ENCODE results near the gene THPO.
"Not testable (repeated sequence)": the region's sequence is repeated elsewhere in the genome, so short reads cannot be mapped to it uniquely, and the experiment has no call there.

Gene THPO

GRCh38 chr3:184345317-184346144 is 32.5 kb downstream of the THPO start:
- peak; percentile 92 to 93 for DNase-seq
- TF ChIP-seq GATA1 (IDR thresholded peaks at IDR 0.05; ENCODE audit: low read depth, low read length) (no peak), POLR2A (IDR thresholded peaks at IDR 0.05; ENCODE audit: low read length) (peak; percentile 77)

- no peak for DNase-seq
- TF ChIP-seq GATA1 (IDR thresholded peaks at IDR 0.05; ENCODE audit: low read depth, low read length) = no peak
- no peak for TF ChIP-seq POLR2A (IDR thresholded peaks at IDR 0.05; ENCODE audit: low read length)
Measured at GRCh38 chr3:184344579-184345316, 33.3 kb downstream of the THPO start.

- no peak for TF ChIP-seq GATA1 (IDR thresholded peaks at IDR 0.05; ENCODE audit: low read depth, low read length)
- peak; percentile 14 for TF ChIP-seq POLR2A (IDR thresholded peaks at IDR 0.05; ENCODE audit: low read length)
- no peak for DNase-seq
Measured at GRCh38 chr3:184343200-184343876, 34.7 kb downstream of the THPO start.

GRCh38 chr3:184341925-184342324 is 36.1 kb downstream of the THPO start:
- TF ChIP-seq GATA1 (IDR thresholded peaks at IDR 0.05; ENCODE audit: low read depth, low read length) (no peak), POLR2A (IDR thresholded peaks at IDR 0.05; ENCODE audit: low read length) (no peak)
- DNase-seq = no peak

- DNase-seq = not testable (repeated sequence)
Measured at GRCh38 chr3:184339451-184340135, 38.4 kb downstream of the THPO start.

- no peak for DNase-seq
- TF ChIP-seq GATA1 (IDR thresholded peaks at IDR 0.05; ENCODE audit: low read depth, low read length) = no peak
- no peak for TF ChIP-seq POLR2A (IDR thresholded peaks at IDR 0.05; ENCODE audit: low read length)
Measured at GRCh38 chr3:184339001-184339400, 39.0 kb downstream of the THPO start.

GRCh38 chr3:184338511-184338945 is 39.5 kb downstream of the THPO start:
- TF ChIP-seq GATA1 (IDR thresholded peaks at IDR 0.05; ENCODE audit: low read depth, low read length) (no peak), POLR2A (IDR thresholded peaks at IDR 0.05; ENCODE audit: low read length) (no peak)
- peak; percentile 28 to 66 for DNase-seq

GRCh38 chr3:184337981-184338380 is 40.0 kb downstream of the THPO start:
- no peak for TF ChIP-seq GATA1 (IDR thresholded peaks at IDR 0.05; ENCODE audit: low read depth, low read length)
- TF ChIP-seq POLR2A (IDR thresholded peaks at IDR 0.05; ENCODE audit: low read length) = no peak
- no peak for DNase-seq

- no peak for TF ChIP-seq GATA1 (IDR thresholded peaks at IDR 0.05; ENCODE audit: low read depth, low read length)
- no peak for TF ChIP-seq POLR2A (IDR thresholded peaks at IDR 0.05; ENCODE audit: low read length)
- DNase-seq = no peak
Measured at GRCh38 chr3:184337399-184337714, 40.6 kb downstream of the THPO start, which contains the start of gene FAM131A. Gene FAM131A (plus strand): TSS chr3:184337600. CDS start chr3:184337631, 31 bp downstream.

GRCh38 chr3:184336547-184337398 is 41.2 kb downstream of the THPO start:
- DNase-seq = peak; percentile 37 to 54
- no peak for TF ChIP-seq GATA1 (IDR thresholded peaks at IDR 0.05; ENCODE audit: low read depth, low read length)
- no peak for TF ChIP-seq POLR2A (IDR thresholded peaks at IDR 0.05; ENCODE audit: low read length)

GRCh38 chr3:184335661-184336546 is 42.1 kb downstream of the THPO start:
- TF ChIP-seq GATA1 (IDR thresholded peaks at IDR 0.05; ENCODE audit: low read depth, low read length) = no peak
- TF ChIP-seq POLR2A (IDR thresholded peaks at IDR 0.05; ENCODE audit: low read length) = peak; percentile 76
- peak; percentile 89 to 95 for DNase-seq

- TF ChIP-seq POLR2A (IDR thresholded peaks at IDR 0.05; ENCODE audit: low read length) (no peak), GATA1 (IDR thresholded peaks at IDR 0.05; ENCODE audit: low read depth, low read length) (no peak)
- no peak for DNase-seq
Measured at GRCh38 chr3:184335291-184335660, 42.7 kb downstream of the THPO start.

Measured in erythroblast (primary cell).